Naive thymus-derived CD4-positive, alpha-beta T cell (primary cell): ENCODE results near the gene ZNF334. TPM values are rescaled to one million over a fixed set of nuclear protein-coding genes. Genes with fewer than 3 reads are reported as not detected.

Experiments
- ATAC-seq: fragments of 150-1000 bp; cut with Tn5 transposase; 2 replicates; pipeline ENCODE4 v1.10.0; 2021; ENCODE audit warnings: mild to moderate bottlenecking, moderate library complexity
- CTCF ChIA-PET: fragments of 350-600 bp; sonication (Branson Sonifier 250); formaldehyde crosslinking; loops from one replicate; lab custom pipeline; 2021; ENCODE audit warnings: antibody characterized with exemption; lab: Charles Lee
- POLR2A ChIA-PET: fragments of 350-600 bp; sonication (Branson Sonifier 250); formaldehyde crosslinking; loops from one replicate; lab custom pipeline; 2021; ENCODE audit warnings: antibody characterized with exemption, inconsistent platforms; lab: Charles Lee
- DNase-seq, 9 donors: peaks; one replicate each; pipeline versions ENCODE4 v3.0.0 to v3.0.0-alpha.2; 2020 to 2022; ENCODE audit warnings: mixed read lengths in 1 of 9
- H3K27ac ChIP-seq: one replicate; pipeline ENCODE4 v1.7.0; 2013; ENCODE audit warnings: mild to moderate bottlenecking, low read depth, low read length, moderate library complexity
- H3K27me3 ChIP-seq, 2 donors: one replicate each; pipeline ENCODE4 v1.7.0; 2013; ENCODE audit warnings: low read length in 2 of 2, mild to moderate bottlenecking in 2 of 2, moderate library complexity in 2 of 2; ENCODE audit not compliant: control insufficient read depth in 2 of 2, insufficient read depth in 2 of 2
- H3K36me3 ChIP-seq, 3 experiments: 1 replicate in 2 of 3; 2 replicates in 1 of 3; pipeline ENCODE4 v1.7.0; 2013; ENCODE audit warnings: low read length in 3 of 3, mild to moderate bottlenecking in 3 of 3, moderate library complexity in 1 of 3; ENCODE audit not compliant: insufficient read depth in 3 of 3, control insufficient read depth in 2 of 3
- H3K4me1 ChIP-seq, 2 donors: one replicate each; pipeline ENCODE4 v1.7.0; 2013; ENCODE audit warnings: low read length in 2 of 2, mild to moderate bottlenecking in 2 of 2, moderate library complexity in 1 of 2; ENCODE audit not compliant: control insufficient read depth in 2 of 2, insufficient read depth in 2 of 2
- H3K4me3 ChIP-seq: 2 replicates; pipeline ENCODE4 v1.7.0; 2013; ENCODE audit warnings: mild to moderate bottlenecking, low read length
- H3K9me3 ChIP-seq, 3 experiments: 1 replicate in 2 of 3; 2 replicates in 1 of 3; pipeline ENCODE4 v1.7.0; 2013; ENCODE audit warnings: low read length in 3 of 3; ENCODE audit not compliant: control insufficient read depth in 2 of 3
- H3K27ac Mint-ChIP-seq, 9 donors: one replicate each; pipeline ENCODE4 v1.8.0; 2020 to 2022; ENCODE audit warnings: mixed read lengths in 9 of 9, mild to moderate bottlenecking in 8 of 9, moderate library complexity in 5 of 9, inconsistent platforms in 2 of 9
- H3K27me3 Mint-ChIP-seq, 5 donors: one replicate each; pipeline ENCODE4 v1.8.0; 2021 to 2022; ENCODE audit warnings: mixed read lengths in 5 of 5, mild to moderate bottlenecking in 1 of 5
- H3K36me3 Mint-ChIP-seq, 5 donors: one replicate each; pipeline ENCODE4 v1.8.0; 2020 to 2022; ENCODE audit warnings: mixed read lengths in 5 of 5, mild to moderate bottlenecking in 3 of 5, inconsistent platforms in 1 of 5
- H3K4me1 Mint-ChIP-seq, 7 donors: one replicate each; pipeline ENCODE4 v1.8.0; 2020 to 2022; ENCODE audit warnings: mixed read lengths in 7 of 7, mild to moderate bottlenecking in 3 of 7, inconsistent platforms in 1 of 7
- H3K4me3 Mint-ChIP-seq, 10 donors: one replicate each; pipeline ENCODE4 v1.8.0; 2020 to 2022; ENCODE audit warnings: mild to moderate bottlenecking in 10 of 10, mixed read lengths in 10 of 10, moderate library complexity in 6 of 10, inconsistent platforms in 2 of 10
- H3K9me3 Mint-ChIP-seq, 11 donors: one replicate each; pipeline ENCODE4 v1.8.0; 2020 to 2022; ENCODE audit warnings: mixed read lengths in 11 of 11, mild to moderate bottlenecking in 4 of 11, inconsistent platforms in 1 of 11, moderate library complexity in 1 of 11
- intact Hi-C, 2 donors: fragments of 100-400 bp; cut with micrococcal nuclease; formaldehyde crosslinking; loops; one replicate each; pipeline ENCODE4 v1.15.1; 2023
- polyA plus RNA-seq, 2 donors: library from polyadenylated mRNA; unstranded; fragments of 300-500 nt; fragmentation: Illumina TruSeq; gene quantifications; one replicate each; pipeline ENCODE4 v1.2.3, GENCODE V29; 2021
- total RNA-seq, 6 experiments: library from RNA in 5 of 6; stranded (reverse) in 5 of 6; gene quantifications; 1 replicate in 5 of 6; 2 replicates in 1 of 6; pipeline ENCODE4 v1.2.3 and lab custom pipeline; 2021 to 2026

ZNF334 gene
- total and polyA plus RNA-seq, 7 experiments from 2014 or later, result 0.50 to 1.7 (median 0.71) TPM; not detected in 4

DNA sequence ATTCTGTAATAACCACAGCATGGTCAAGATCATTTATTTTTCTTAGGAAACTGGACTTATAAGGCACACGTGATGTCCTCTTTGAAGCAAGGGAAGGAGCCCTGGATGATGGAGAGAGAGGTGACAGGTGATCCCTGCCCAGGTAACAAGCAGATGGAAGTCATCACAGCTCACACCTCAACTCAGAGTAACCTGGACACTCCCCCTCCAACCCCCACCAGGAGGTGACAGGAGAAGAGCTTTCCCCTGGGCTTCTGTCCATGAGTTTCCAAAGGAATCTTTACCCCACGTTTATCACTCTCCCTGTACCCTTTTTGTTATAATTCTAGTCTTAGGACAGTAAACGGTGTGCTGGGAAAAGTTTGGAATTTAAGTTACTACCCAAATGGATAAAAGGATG, 28.4 kb downstream of the ZNF334 start:
- ChIA-PET CTCF (no interaction called here), POLR2A (no interaction called here)
- Histone ChIP-seq H3K4me1 (no peaks in the 10 kb centered on the region), H3K36me3 (no peaks in the 10 kb centered on the region), H3K9me3 (no peaks in the 10 kb centered on the region), H3K27me3 (peaks cover 5 to 9% of the 10 kb centered on the region in 2 donors), H3K4me3 (no peak overlapping the region), H3K27ac (no peak overlapping the region)
- Mint-ChIP-seq H3K4me3 (no peak overlapping the region), H3K9me3 (no peaks in the 10 kb centered on the region), H3K4me1 (peaks cover 0 to 5% (median 0%) of the 10 kb centered on the region in 7 donors), H3K36me3 (no peaks in the 10 kb centered on the region), H3K27ac (no peak overlapping the region), H3K27me3 (peaks cover 53 to 69% (median 61%) of the 10 kb centered on the region in 5 donors)
- intact Hi-C loops, result loop anchor here in 1 of 2 donors (5.0 kb wide), 1 partner anchor 178 kb away; the partner anchor contains the start of gene CDH22
- ATAC-seq (no peak), DNase-seq (no peak)

DNA sequence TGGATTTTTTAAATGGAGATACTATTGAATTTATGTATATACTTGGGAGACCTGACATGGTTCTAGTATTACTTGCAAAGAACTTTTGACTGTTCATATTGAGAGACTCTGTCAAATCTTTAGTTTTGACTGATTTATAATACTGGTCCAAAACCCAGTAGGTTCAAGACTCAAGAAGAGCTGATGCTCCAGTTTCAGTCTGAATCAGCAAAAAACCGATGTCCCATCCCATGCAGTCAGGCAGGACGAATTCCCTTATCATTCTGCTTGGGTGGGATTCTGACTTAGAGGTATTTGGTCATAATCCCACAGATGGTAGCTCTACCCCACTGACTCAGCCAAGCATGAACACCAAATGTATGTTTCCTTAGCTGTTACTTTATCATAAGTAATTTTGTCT, 29.5 kb downstream of the ZNF334 start:
- H3K36me3 ChIP-seq, result no peaks in the 10 kb centered on the region
- ChIA-PET CTCF (interaction anchor here (0.5 kb wide), 1 partner anchor 711 kb away, joined by 3 read pairs; no protein-coding TSS in a partner anchor), POLR2A (no interaction called here)
- ATAC-seq (no peak), DNase-seq (no peak)
- no peaks in the 10 kb centered on the region for H3K9me3 ChIP-seq
- intact Hi-C loops, result no loop called here
- Mint-ChIP-seq H3K4me1 (peaks cover 0 to 5% (median 0%) of the 10 kb centered on the region in 7 donors), H3K9me3 (no peaks in the 10 kb centered on the region), H3K27ac (no peak overlapping the region), H3K4me3 (no peak overlapping the region), H3K36me3 (no peaks in the 10 kb centered on the region), H3K27me3 (peaks cover 52 to 64% (median 59%) of the 10 kb centered on the region in 5 donors)
- H3K4me3 ChIP-seq, result no peak overlapping the region
- peaks cover 4 to 5% of the 10 kb centered on the region in 2 donors for H3K27me3 ChIP-seq
- H3K4me1 ChIP-seq, result no peaks in the 10 kb centered on the region
- H3K27ac ChIP-seq, result no peak overlapping the region

GRCh38 chr20:46482864-46483263, 30.5 kb downstream of the ZNF334 start:
- H3K27me3 ChIP-seq, result peaks cover 4 to 5% of the 10 kb centered on the region in 2 donors
- no peaks in the 10 kb centered on the region for H3K36me3 ChIP-seq
- ATAC-seq, result no peak
- no peaks in the 10 kb centered on the region for H3K9me3 ChIP-seq
- CTCF ChIA-PET, result no interaction called here
- no peak for DNase-seq
- no peaks in the 10 kb centered on the region for H3K4me1 ChIP-seq
- Mint-ChIP-seq H3K4me3 (no peak overlapping the region), H3K36me3 (no peaks in the 10 kb centered on the region), H3K27me3 (peaks cover 53 to 54% (median 54%) of the 10 kb centered on the region in 5 donors), H3K9me3 (no peaks in the 10 kb centered on the region), H3K4me1 (peaks cover 0 to 5% (median 0%) of the 10 kb centered on the region in 7 donors), H3K27ac (no peak overlapping the region)
- intact Hi-C loops, result no loop called here
- no peak overlapping the region for H3K4me3 ChIP-seq
- H3K27ac ChIP-seq, result no peak overlapping the region
- POLR2A ChIA-PET, result no interaction called here

GRCh38 chr20:46477640-46478039, 35.7 kb downstream of the ZNF334 start:
- Mint-ChIP-seq H3K9me3 (no peaks in the 10 kb centered on the region), H3K27ac (no peak overlapping the region), H3K4me1 (no peaks in the 10 kb centered on the region), H3K36me3 (no peaks in the 10 kb centered on the region), H3K27me3 (peaks cover 26 to 49% (median 35%) of the 10 kb centered on the region in 5 donors), H3K4me3 (no peak overlapping the region)
- ChIA-PET POLR2A (no interaction called here), CTCF (no interaction called here)
- DNase-seq (no peak), ATAC-seq (no peak)
- no peak overlapping the region for H3K4me3 ChIP-seq
- no peaks in the 10 kb centered on the region for H3K27me3 ChIP-seq
- no peak overlapping the region for H3K27ac ChIP-seq
- no peaks in the 10 kb centered on the region for H3K36me3 ChIP-seq
- no peaks in the 10 kb centered on the region for H3K4me1 ChIP-seq
- intact Hi-C loops, result no loop called here
- H3K9me3 ChIP-seq, result no peaks in the 10 kb centered on the region

GRCh38 chr20:46477225-46477624, 36.1 kb downstream of the ZNF334 start:
- no peak for ATAC-seq
- Histone ChIP-seq H3K36me3 (no peaks in the 10 kb centered on the region), H3K9me3 (no peaks in the 10 kb centered on the region), H3K27ac (no peak overlapping the region), H3K4me3 (no peak overlapping the region), H3K4me1 (no peaks in the 10 kb centered on the region), H3K27me3 (no peaks in the 10 kb centered on the region)
- Mint-ChIP-seq H3K9me3 (no peaks in the 10 kb centered on the region), H3K4me1 (no peaks in the 10 kb centered on the region), H3K4me3 (no peak overlapping the region), H3K36me3 (no peaks in the 10 kb centered on the region), H3K27ac (no peak overlapping the region), H3K27me3 (peaks cover 30 to 53% (median 36%) of the 10 kb centered on the region in 5 donors)
- ChIA-PET CTCF (no interaction called here), POLR2A (no interaction called here)
- DNase-seq, result no peak
- intact Hi-C loops, result no loop called here

DNA sequence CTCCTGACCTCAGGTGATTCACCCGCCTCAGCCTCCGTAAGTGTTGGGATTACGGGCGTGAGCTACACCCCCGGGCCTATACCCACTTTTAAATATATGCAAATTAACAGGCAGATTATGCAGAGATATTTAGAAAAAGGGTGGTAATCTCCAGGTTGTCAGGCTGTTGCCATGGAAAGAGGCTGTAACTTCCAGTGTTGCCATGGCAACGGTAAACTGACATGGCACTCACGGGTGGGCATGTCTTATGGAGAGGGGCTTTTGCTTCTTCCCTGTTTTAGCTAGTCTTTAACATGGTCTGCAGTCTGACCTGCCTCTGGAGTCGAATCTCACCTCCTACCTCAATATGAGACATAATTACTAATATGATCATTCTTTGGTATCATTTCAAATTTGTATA, 44.9 kb downstream of the ZNF334 start:
- H3K4me3 Mint-ChIP-seq, result no peak overlapping the region
- Histone ChIP-seq H3K9me3 (no peaks in the 10 kb centered on the region), H3K27me3 (no peaks in the 10 kb centered on the region), H3K4me3 (no peak overlapping the region), H3K4me1 (no peaks in the 10 kb centered on the region), H3K36me3 (no peaks in the 10 kb centered on the region), H3K27ac (no peak overlapping the region)
- peaks cover 15 to 31% (median 22%) of the 10 kb centered on the region in 5 donors for H3K27me3 Mint-ChIP-seq
- no peak overlapping the region for H3K27ac Mint-ChIP-seq
- ChIA-PET CTCF (no interaction called here), POLR2A (no interaction called here)
- no peaks in the 10 kb centered on the region for H3K9me3 Mint-ChIP-seq
- no peak for ATAC-seq
- no peaks in the 10 kb centered on the region for H3K36me3 Mint-ChIP-seq
- DNase-seq, result no peak
- intact Hi-C loops, result no loop called here
- no peaks in the 10 kb centered on the region for H3K4me1 Mint-ChIP-seq

GRCh38 chr20:46464451-46464850, 48.9 kb downstream of the ZNF334 start:
- DNase-seq, result no peak
- H3K4me1 Mint-ChIP-seq, result peaks cover 0 to 7% (median 0%) of the 10 kb centered on the region in 7 donors
- no peak overlapping the region for H3K27ac ChIP-seq
- H3K4me3 Mint-ChIP-seq, result no peak overlapping the region
- no peak overlapping the region for H3K4me3 ChIP-seq
- CTCF ChIA-PET, result no interaction called here
- H3K4me1 ChIP-seq, result no peaks in the 10 kb centered on the region
- H3K27me3 Mint-ChIP-seq, result peaks cover 9 to 34% (median 21%) of the 10 kb centered on the region in 5 donors
- POLR2A ChIA-PET, result no interaction called here
- no peaks in the 10 kb centered on the region for H3K9me3 Mint-ChIP-seq
- no peaks in the 10 kb centered on the region for H3K27me3 ChIP-seq
- ATAC-seq, result no peak
- intact Hi-C loops, result no loop called here
- H3K36me3 ChIP-seq, result no peaks in the 10 kb centered on the region
- H3K36me3 Mint-ChIP-seq, result no peaks in the 10 kb centered on the region
- H3K27ac Mint-ChIP-seq, result no peak overlapping the region
- no peaks in the 10 kb centered on the region for H3K9me3 ChIP-seq
